ENCODE data around the gene YPEL1.

The YPEL1 gene

DNA sequence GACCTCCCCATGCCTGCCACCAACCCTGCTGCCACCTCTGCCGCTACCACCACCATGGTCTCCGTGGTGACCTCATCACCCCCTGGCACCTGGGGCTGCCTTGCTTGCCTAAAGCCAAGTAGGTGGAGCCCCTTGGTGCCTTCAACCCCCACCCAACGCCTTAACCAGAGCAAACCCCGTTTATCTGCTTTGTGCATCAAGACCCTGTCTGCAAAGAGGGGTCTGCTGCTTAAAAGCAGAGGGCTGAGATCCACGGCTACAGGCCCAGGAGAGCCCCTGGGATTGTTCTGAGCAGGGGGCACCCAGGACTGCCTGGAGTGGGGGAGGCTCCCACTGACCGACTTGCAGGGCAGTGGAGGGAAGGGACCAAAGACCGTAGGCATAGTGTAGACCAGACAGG is 74.7 kb downstream of the YPEL1 start:
- TF ChIP-seq FOXM1 (IDR thresholded peaks at IDR 0.05; ENCODE audit: borderline replicate concordance, low read depth): no peak
- TF ChIP-seq NFIC (IDR thresholded peaks at IDR 0.05): no peak
- no peak for TF ChIP-seq EP300 (IDR thresholded peaks at IDR 0.05; ENCODE audit: borderline replicate concordance)
- TF ChIP-seq REST (IDR thresholded peaks at IDR 0.05; ENCODE audit: low read depth): no peak
- TF ChIP-seq USF1 (IDR thresholded peaks at IDR 0.05): no peak
- no peak for TF ChIP-seq EGR1 (IDR thresholded peaks at IDR 0.05)
- no peak for TF ChIP-seq YY1 (IDR thresholded peaks at IDR 0.05; ENCODE audit: low read depth)
- TF ChIP-seq TAF1 (IDR thresholded peaks at IDR 0.05; ENCODE audit: low read depth): no peak
- no peak for TF ChIP-seq TEAD4 (IDR thresholded peaks at IDR 0.05)
- no peak for TF ChIP-seq CREB1 (IDR thresholded peaks at IDR 0.05; ENCODE audit: low read depth)
- no peak for TF ChIP-seq TCF12 (IDR thresholded peaks at IDR 0.05; ENCODE audit: low read depth)
- TF ChIP-seq ZBTB7A (IDR thresholded peaks at IDR 0.05; ENCODE audit: low read depth): no peak
- TF ChIP-seq RAD21 (IDR thresholded peaks at IDR 0.05; ENCODE audit: low read depth): no peak
- TF ChIP-seq MAX (IDR thresholded peaks at IDR 0.05): no peak

DNA sequence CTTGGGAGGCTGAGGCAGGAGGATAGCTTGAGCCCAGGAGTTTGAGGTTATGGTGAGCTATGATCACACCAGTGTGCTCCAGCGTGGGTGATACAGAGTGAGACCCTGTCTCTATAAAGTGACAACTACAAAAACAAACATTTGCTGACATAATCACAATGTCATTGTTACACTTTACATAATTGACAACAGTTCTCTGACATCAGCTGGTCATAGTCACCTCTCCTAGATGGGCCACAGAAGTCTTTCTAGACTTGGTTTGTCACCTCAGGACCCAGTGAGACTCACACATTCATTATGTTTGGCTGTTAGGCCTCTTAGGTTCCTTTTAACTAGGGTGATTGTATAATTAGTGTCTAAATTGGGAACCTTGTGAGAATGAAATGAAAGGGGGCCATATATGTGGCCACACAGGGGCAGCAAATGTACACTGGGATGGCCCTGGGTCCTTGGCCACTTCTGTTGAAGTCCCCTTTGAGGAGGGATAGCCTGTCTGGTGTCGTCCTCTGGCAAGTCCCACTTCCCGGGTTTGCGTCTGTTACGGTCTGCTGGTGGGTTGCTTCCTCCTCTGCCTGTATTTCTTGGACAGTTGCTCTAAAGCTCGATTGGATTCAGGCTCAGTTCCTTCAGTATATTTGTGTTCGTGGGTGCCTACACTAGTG is 75.6 kb downstream of the YPEL1 start:
- TF ChIP-seq NFIC (IDR thresholded peaks at IDR 0.05) (no peak), FOXM1 (IDR thresholded peaks at IDR 0.05; ENCODE audit: borderline replicate concordance, low read depth) (no peak), EGR1 (IDR thresholded peaks at IDR 0.05) (no peak), USF1 (IDR thresholded peaks at IDR 0.05) (no peak), CREB1 (IDR thresholded peaks at IDR 0.05; ENCODE audit: low read depth) (no peak), TCF12 (IDR thresholded peaks at IDR 0.05; ENCODE audit: low read depth) (no peak)

GRCh38 chr22:21657360-21658032 is 78.1 kb downstream of the YPEL1 start:
- TF ChIP-seq TEAD4 (IDR thresholded peaks at IDR 0.05): no peak
- 0 out of 2 replicates have a peak, but pooled peaks have one; percentile 11 for TF ChIP-seq EGR1 (IDR thresholded peaks at IDR 0.05)
- 0 out of 2 replicates have a peak, but pooled peaks have one; percentile 28 for TF ChIP-seq TAF1 (IDR thresholded peaks at IDR 0.05; ENCODE audit: low read depth)
- TF ChIP-seq RAD21 (IDR thresholded peaks at IDR 0.05; ENCODE audit: low read depth): no peak; the same call in 1 of the 2 replicates
- TF ChIP-seq CEBPB (IDR thresholded peaks at IDR 0.05): no peak; the same call in 1 of the 2 replicates
- 0 out of 2 replicates have a peak, but pooled peaks have one; percentile 44 for TF ChIP-seq TCF12 (IDR thresholded peaks at IDR 0.05; ENCODE audit: low read depth)
- TF ChIP-seq YY1 (IDR thresholded peaks at IDR 0.05; ENCODE audit: low read depth): no peak
- peak; percentile 84 for TF ChIP-seq MAX (IDR thresholded peaks at IDR 0.05)
- TF ChIP-seq ZBTB7A (IDR thresholded peaks at IDR 0.05; ENCODE audit: low read depth): peak; percentile 79; the same call in 1 of the 2 replicates
- no peak for TF ChIP-seq CREB1 (IDR thresholded peaks at IDR 0.05; ENCODE audit: low read depth)
- TF ChIP-seq NFIC (IDR thresholded peaks at IDR 0.05): no peak
- 0 out of 2 replicates have a peak, but pooled peaks have one; percentile 19 for TF ChIP-seq FOXM1 (IDR thresholded peaks at IDR 0.05; ENCODE audit: borderline replicate concordance, low read depth)
- no peak for TF ChIP-seq USF1 (IDR thresholded peaks at IDR 0.05)

DNA sequence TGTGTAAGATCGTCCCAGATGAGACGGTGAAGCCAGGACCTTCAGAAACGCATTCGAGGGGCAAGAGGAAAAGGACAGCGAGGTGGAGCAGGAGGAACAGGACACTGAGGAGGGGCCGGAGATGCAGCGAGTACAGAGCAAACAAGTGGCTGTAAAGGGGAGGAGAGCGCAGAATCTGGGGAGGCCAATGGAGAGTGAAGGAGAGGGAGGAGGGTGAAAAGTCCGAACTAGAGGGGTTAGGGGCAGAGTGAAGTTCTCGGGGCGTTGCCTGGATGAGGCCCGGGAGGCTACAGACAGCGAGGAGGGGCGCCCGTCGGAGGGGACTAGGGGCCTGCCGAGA is 78.6 kb downstream of the YPEL1 start:
- TF ChIP-seq ZBTB7A (IDR thresholded peaks at IDR 0.05; ENCODE audit: low read depth): no peak
- no peak for TF ChIP-seq TAF1 (IDR thresholded peaks at IDR 0.05; ENCODE audit: low read depth)

- no peak for TF ChIP-seq CREB1 (IDR thresholded peaks at IDR 0.05; ENCODE audit: low read depth)
- TF ChIP-seq YY1 (IDR thresholded peaks at IDR 0.05; ENCODE audit: low read depth): no peak
- TF ChIP-seq USF1 (IDR thresholded peaks at IDR 0.05): no peak
- no peak; the same call in none of the 2 replicates for TF ChIP-seq ZBTB7A (IDR thresholded peaks at IDR 0.05; ENCODE audit: low read depth)
- no peak for TF ChIP-seq TCF12 (IDR thresholded peaks at IDR 0.05; ENCODE audit: low read depth)
Measured at GRCh38 chr22:21652547-21653545, 82.7 kb downstream of the YPEL1 start.

Measured in Ishikawa (cell line).